HG02763 (cell line): ENCODE data around the gene PMF1.
"Not testable (repeated sequence)": the region's sequence is repeated elsewhere in the genome, so short reads cannot be mapped to it uniquely, and the experiment has no call there.

ENCODE experiments used
- ATAC-seq: cut with Tn5 transposase; IDR thresholded peaks from one replicate; pipeline ENCODE4 v1.9.1; 2021; ENCODE audit warnings: mild to moderate bottlenecking, moderate library complexity; ENCODE audit not compliant: unreplicated experiment

The PMF1 gene

DNA sequence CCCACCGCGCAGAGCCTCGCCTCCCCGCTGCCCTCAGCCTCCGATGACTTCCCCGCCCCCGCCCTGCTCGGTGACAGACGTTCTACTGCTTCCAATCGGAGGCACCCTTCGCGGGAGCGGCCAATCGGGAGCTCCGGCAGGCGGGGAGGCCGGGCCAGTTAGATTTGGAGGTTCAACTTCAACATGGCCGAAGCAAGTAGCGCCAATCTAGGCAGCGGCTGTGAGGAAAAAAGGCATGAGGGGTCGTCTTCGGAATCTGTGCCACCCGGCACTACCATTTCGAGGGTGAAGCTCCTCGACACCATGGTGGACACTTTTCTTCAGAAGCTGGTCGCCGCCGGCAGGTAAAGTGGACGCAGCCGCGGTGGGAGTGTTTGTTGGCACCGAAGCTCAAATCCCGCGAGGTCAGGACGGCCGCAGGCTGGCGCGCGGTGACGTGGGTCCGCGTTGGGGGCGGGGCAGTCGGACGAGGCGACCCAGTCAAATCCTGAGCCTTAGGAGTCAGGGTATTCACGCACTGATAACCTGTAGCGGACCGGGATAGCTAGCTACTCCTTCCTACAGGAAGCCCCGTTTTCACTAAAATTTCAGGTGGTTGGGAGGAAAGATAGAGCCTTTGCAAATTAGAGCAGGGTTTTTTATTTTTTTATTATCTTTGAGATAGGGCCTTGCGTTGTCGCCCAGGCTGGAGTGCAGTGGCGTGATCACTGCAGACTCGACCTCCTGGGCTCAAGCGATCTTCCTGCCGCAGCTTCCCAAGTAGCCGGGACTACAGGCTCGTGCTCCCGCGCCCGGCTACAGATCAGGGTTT lies at the start of gene PMF1:
Gene PMF1 (plus strand): TSS at position 175 of the 811 bp plus-strand sequence. CDS start 9 bp downstream, at position 184.
- ATAC-seq, result peak; percentile 90

DNA sequence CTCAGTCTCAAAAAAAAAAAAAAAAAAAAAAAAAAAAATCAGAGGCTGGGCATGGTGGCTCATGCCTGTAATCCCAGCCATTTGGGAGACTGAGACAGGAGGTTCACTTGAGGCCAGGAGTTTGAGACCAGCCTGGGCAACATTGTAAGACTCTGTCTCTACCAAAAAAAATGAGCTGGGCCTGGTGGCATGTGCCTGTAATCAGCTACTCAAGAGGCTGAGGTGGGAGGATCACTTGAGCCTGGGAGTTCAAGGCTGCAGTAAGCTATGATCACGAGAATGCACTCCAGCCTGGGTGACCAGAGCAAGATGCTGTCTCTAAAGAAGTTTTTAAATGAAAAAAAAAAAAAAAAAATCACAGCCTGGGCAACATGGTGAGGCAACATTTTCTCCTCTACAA lies 49.1 kb upstream of the PMF1 start:
- ATAC-seq, result no peak

DNA sequence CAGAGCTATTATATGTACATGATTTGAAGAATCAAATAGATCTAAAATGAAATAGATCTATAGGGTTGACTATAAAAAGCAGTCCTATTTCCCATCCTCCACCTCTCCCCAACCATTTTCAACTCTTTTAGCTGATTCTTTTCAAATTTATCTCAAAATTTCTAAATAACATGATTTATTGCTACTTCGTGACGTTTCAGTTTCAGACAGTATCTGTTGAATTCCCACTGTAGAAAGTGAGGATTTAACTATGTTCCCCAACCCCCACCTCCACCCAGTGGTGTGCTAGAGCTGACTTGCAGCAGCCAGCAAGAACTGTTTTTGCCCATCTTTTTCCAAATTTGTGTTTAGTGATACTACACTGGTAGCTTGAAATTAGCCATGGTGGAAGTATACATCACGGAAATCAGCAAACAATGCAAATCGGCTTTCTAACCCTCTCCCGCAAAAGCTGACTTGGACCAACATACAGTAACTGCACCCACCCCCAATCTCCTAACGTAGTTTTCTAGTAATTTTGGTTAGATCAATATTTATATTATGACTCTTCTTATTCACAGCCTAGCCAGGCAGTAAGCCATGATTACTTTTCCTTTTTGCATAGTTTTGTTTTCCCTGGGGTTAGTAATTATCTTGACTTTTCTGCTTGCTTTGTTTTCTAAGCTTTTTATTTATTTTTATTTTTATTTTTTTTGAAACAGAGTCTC lies 48.5 kb upstream of the PMF1 start:
- ATAC-seq, result no peak

- no peak for ATAC-seq
Observed at GRCh38 chr1:156165083-156165482, 47.7 kb upstream of the PMF1 start.

- no peak for ATAC-seq
Observed at GRCh38 chr1:156167536-156167935, 45.3 kb upstream of the PMF1 start.

DNA sequence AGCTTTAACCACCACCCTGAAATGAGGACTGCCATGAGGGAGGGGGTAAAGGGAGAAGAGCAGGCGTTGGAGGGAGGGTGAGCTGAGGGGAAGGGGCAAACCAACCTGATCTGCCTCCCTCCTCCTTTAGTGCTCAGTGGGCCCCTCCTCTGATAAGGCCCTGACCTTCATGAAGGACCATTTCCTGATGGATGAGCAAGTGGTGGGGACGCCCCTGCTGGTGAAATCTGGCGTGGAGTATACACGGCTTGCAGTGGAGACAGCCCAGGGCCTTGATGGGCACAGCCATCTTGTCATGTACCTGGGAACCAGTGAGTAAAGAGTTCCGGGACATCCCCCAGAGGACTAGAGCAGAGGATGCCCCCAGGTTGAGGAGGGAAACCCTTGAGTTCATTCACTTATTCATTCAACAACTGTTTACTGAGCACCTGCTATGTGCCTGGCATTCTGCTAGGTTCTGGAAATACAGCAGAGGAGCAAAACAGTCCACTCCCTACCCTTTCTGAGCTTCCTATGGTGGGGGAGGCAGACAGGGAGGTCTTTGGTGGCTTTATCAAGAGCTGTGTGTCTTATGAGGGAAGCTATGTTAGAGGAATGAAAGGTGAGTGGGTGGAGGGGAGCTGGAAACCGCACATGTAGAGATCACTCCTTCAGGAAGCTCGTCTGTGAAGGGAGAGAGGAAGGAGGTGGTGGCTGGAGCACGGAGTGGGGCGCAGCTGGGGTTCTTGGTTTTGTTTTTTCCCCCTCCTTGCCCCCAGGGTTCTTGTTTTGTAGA lies 39.9 kb upstream of the PMF1 start:
- no peak for ATAC-seq

- no peak for ATAC-seq
Observed at GRCh38 chr1:156176610-156177210, 36.1 kb upstream of the PMF1 start.

- ATAC-seq, result no peak
Observed at GRCh38 chr1:156177919-156178654, 34.7 kb upstream of the PMF1 start.

DNA sequence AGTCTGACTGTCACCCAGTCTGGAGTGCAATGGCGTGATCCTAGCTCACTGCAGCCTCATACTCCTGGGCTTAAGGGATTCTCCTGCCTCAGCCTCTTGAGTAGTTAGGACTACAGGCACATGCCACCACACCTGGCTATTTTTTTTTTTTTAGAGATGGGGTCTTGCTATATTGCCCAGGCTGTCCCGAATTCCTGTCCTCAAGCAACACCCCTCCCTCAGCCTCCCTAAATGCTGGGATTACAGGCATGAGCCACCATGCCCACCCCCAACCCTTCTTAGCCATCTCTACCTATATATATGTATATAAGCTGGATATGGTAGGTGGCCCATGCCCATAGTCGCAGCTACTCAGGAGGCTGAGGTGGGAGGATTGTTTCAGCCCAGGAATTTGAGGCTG lies 32.3 kb upstream of the PMF1 start:
- no peak for ATAC-seq

DNA sequence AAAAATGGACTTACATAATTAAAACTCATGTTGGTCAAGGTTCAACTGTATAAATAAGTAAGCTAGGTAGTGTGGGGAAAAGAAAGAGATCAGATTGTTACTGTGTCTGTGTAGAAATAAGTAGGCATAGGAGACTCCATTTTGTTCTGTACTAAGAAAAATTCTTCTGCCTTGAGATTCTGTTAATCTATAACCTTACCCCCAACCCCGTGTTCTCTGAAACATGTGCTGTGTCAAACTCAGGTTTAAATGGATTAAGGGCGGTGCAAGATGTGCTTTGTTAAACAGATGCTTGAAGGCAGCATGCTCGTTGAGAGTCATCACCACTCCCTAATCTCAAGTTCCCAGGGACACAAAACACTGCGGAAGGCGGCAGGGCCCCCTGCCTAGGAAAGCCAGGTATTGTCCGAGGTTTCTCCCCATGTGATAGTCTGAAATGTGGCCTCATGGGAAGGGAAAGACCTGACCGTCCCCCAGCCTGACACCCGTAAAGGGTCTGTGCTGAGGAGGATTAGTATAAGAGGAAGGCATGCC lies 31.3 kb upstream of the PMF1 start:
- ATAC-seq, result not testable (repeated sequence)

- ATAC-seq, result not testable (repeated sequence)
Observed at GRCh38 chr1:156182010-156182779, 30.6 kb upstream of the PMF1 start.

DNA sequence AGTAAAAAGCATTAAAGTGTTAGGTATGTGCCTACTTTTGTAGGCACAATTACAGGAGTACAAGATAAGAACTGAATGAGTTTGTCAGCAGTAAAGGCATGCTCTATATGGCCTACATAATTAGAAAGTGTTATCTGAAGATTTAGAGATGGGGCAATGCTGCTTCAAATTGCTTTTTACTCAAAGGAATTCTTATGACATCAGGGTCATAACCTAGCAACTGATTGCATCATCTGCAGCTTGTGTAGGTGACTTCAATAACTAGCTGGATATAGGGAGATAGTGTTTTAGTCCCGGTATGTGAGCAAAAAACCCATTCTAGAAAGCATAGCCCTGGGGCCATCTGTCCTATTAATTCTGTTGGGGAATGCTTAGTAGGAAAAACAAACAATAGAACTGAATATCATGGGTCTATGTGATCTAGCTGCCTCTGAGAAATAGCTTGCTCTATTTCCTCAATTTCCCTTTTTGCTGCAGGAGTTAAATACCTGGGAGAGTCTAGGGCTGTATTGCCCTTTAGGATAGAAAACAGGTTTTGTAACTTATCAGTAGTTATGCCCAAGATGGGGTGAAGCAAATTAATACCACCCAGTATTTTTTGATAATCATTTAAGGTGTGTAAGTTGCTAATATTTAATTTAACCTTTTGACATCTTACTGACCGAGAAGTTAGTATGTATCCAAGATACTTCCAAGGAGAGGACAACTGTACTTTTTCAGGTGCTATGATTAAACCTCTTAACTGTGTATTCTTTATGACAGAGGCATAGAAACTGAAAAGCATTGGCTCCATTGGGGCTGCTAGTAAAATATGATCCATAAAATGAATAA lies 26.2 kb upstream of the PMF1 start:
- ATAC-seq, result not testable (repeated sequence)

GRCh38 chr1:156190265-156190664 lies 22.5 kb upstream of the PMF1 start:
- ATAC-seq, result not testable (repeated sequence)

GRCh38 chr1:156191292-156191964 lies 21.4 kb upstream of the PMF1 start:
- no peak for ATAC-seq

- ATAC-seq, result no peak
Observed at GRCh38 chr1:156193208-156193487, 19.7 kb upstream of the PMF1 start.

DNA sequence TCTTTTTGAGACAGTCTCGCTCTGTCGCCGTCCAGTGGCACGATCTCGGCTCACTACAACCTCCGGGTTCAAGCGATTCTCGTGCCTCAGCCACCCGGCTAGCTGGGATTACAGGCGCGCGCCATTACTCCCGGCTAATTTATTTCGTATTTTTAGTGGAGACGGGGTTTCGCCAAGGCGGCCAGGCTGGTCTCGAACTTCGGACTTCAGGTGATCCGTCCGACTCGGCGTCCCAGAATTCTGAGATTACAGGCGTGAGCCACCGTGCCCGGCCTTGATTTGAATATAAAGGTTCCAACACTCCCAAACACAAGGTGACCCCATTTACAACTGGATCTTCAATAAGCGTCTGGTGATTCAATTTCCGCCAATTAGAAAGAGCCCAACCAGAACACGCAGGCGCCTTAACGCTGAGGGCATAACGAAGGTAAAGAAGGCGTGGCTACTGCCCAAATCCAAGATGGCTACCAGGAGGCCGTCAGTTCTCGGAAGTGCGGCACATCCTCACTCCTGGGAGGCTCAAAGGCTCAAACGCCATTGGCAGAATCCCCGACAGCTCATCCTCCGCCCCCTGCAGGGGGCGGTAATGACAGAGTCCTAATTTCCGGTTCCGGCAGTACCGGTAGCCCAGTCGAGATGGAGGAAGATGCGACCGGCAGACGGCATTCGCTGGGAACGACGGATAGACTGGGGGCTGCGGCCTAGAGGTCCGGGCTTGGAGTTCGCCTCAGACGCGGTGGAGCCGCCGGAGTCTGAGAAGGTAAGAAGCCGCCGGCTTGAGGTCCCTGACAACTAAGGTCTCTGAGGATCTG lies 19.1 kb upstream of the PMF1 start, which contains the start of gene SLC25A44:
Gene SLC25A44 (plus strand): TSS at position 617 of the 812 bp plus-strand sequence. CDS start 5,744 bp downstream, outside the sequence.
- peak; percentile 95 for ATAC-seq

GRCh38 chr1:156194300-156194652 lies 18.5 kb upstream of the PMF1 start:
- ATAC-seq, result no peak
